ENCODE measurements around the gene DNAH2.

Gene DNAH2

GRCh38 chr17:7849751-7850504 lies 132.4 kb downstream of the DNAH2 start:
- Histone ChIP-seq H3K9me3 (ENCODE audit: insufficient read depth, low read depth, low read length) (no peaks in the 10 kb centered on the region), H3K4me3 (ENCODE audit: low read length, poor library complexity, severe bottlenecking) (no peak overlapping the region), H3K27me3 (ENCODE audit: insufficient read depth, low read length, poor library complexity, severe bottlenecking) (no peaks in the 10 kb centered on the region), H3K79me2 (ENCODE audit: insufficient read depth, low read length) (peaks cover 8% of the 10 kb centered on the region; the same call in 1 of the 2 replicates), H2AFZ (ENCODE audit: low read length) (no peak overlapping the region), H4K20me1 (ENCODE audit: insufficient read depth, low read length, poor library complexity, severe bottlenecking) (peaks cover 28% of the 10 kb centered on the region), H3F3A (ENCODE audit: low read depth) (no peaks in the 10 kb centered on the region), H3K36me3 (ENCODE audit: insufficient read depth, low read length) (peaks cover 68% of the 10 kb centered on the region; the same call in 1 of the 2 replicates), H3K9me2 (replicated peaks; ENCODE audit: low read depth, low read length) (no peaks in the 10 kb centered on the region), H3K4me2 (ENCODE audit: low read depth, low read length, poor library complexity, severe bottlenecking) (no peak overlapping the region), H3K9ac (ENCODE audit: low read depth, low read length, poor library complexity, severe bottlenecking) (no peak overlapping the region), H3K4me1 (ENCODE audit: insufficient read depth, low read length, poor library complexity, severe bottlenecking) (no peaks in the 10 kb centered on the region)
- TF ChIP-seq EZH2phosphoT487 (IDR thresholded peaks at IDR 0.05; ENCODE audit: borderline replicate concordance) (no peak), CTCF (conservative IDR thresholded peaks at IDR 0.05; ENCODE audit: low read length) (no peak)

- no peak overlapping the region for H3K4me2 ChIP-seq (ENCODE audit: low read depth, low read length, poor library complexity, severe bottlenecking)
- H2AFZ ChIP-seq (ENCODE audit: low read length): no peak overlapping the region
- H3K4me1 ChIP-seq (ENCODE audit: insufficient read depth, low read length, poor library complexity, severe bottlenecking): no peaks in the 10 kb centered on the region
- H4K20me1 ChIP-seq (ENCODE audit: insufficient read depth, low read length, poor library complexity, severe bottlenecking): peaks cover 20% of the 10 kb centered on the region
- H3K9me2 ChIP-seq (replicated peaks; ENCODE audit: low read depth, low read length): no peaks in the 10 kb centered on the region
- H3F3A ChIP-seq (ENCODE audit: low read depth): no peaks in the 10 kb centered on the region
- H3K36me3 ChIP-seq (ENCODE audit: insufficient read depth, low read length): peaks cover 62% of the 10 kb centered on the region; the same call in 1 of the 2 replicates
- TF ChIP-seq CTCF (conservative IDR thresholded peaks at IDR 0.05; ENCODE audit: low read length) (no peak), EZH2phosphoT487 (IDR thresholded peaks at IDR 0.05; ENCODE audit: borderline replicate concordance) (no peak)
- H3K9me3 ChIP-seq (ENCODE audit: insufficient read depth, low read depth, low read length): no peaks in the 10 kb centered on the region
- H3K27me3 ChIP-seq (ENCODE audit: insufficient read depth, low read length, poor library complexity, severe bottlenecking): no peaks in the 10 kb centered on the region
- no peak overlapping the region for H3K4me3 ChIP-seq (ENCODE audit: low read length, poor library complexity, severe bottlenecking)
- H3K79me2 ChIP-seq (ENCODE audit: insufficient read depth, low read length): no peaks in the 10 kb centered on the region
- no peak overlapping the region for H3K9ac ChIP-seq (ENCODE audit: low read depth, low read length, poor library complexity, severe bottlenecking)
These were observed 133.3 kb downstream of the DNAH2 start for GRCh38 chr17:7850701-7851437.

- H3K79me2 ChIP-seq (ENCODE audit: insufficient read depth, low read length): no peaks in the 10 kb centered on the region
- TF ChIP-seq EZH2phosphoT487 (IDR thresholded peaks at IDR 0.05; ENCODE audit: borderline replicate concordance): no peak
- TF ChIP-seq CTCF (conservative IDR thresholded peaks at IDR 0.05; ENCODE audit: low read length): peak; percentile 79
- no peak overlapping the region for H3K9ac ChIP-seq (ENCODE audit: low read depth, low read length, poor library complexity, severe bottlenecking)
- peaks cover 21% of the 10 kb centered on the region for H4K20me1 ChIP-seq (ENCODE audit: insufficient read depth, low read length, poor library complexity, severe bottlenecking)
- no peak overlapping the region for H3K4me2 ChIP-seq (ENCODE audit: low read depth, low read length, poor library complexity, severe bottlenecking)
- peaks cover 6% of the 10 kb centered on the region for H3K4me1 ChIP-seq (ENCODE audit: insufficient read depth, low read length, poor library complexity, severe bottlenecking)
- no peaks in the 10 kb centered on the region for H3F3A ChIP-seq (ENCODE audit: low read depth)
- H3K36me3 ChIP-seq (ENCODE audit: insufficient read depth, low read length): peaks cover 58% of the 10 kb centered on the region; the same call in 1 of the 2 replicates
- H3K9me2 ChIP-seq (replicated peaks; ENCODE audit: low read depth, low read length): no peaks in the 10 kb centered on the region
- no peaks in the 10 kb centered on the region for H3K27me3 ChIP-seq (ENCODE audit: insufficient read depth, low read length, poor library complexity, severe bottlenecking)
- no peak overlapping the region for H3K4me3 ChIP-seq (ENCODE audit: low read length, poor library complexity, severe bottlenecking)
- H2AFZ ChIP-seq (ENCODE audit: low read length): no peak overlapping the region
- no peaks in the 10 kb centered on the region for H3K9me3 ChIP-seq (ENCODE audit: insufficient read depth, low read depth, low read length)
These were observed 134.1 kb downstream of the DNAH2 start for GRCh38 chr17:7851438-7852261.
